HUES6 (cell line): ENCODE results near the gene GPC3.

Experiments used
- H3K27ac ChIP-seq: 2 replicates; pipeline ENCODE4 v1.7.0; 2013; ENCODE audit warnings: low read depth, mild to moderate bottlenecking, low read length, inconsistent platforms
- H3K27me3 ChIP-seq: 2 replicates; pipeline ENCODE4 v1.6.1; 2013; ENCODE audit warnings: low read length; ENCODE audit not compliant: control insufficient read depth, insufficient read depth
- H3K36me3 ChIP-seq: 2 replicates; pipeline ENCODE4 v1.6.1; 2013; ENCODE audit warnings: low read length; ENCODE audit not compliant: control insufficient read depth, insufficient read depth
- H3K4me1 ChIP-seq: 2 replicates; pipeline ENCODE4 v1.6.1; 2013; ENCODE audit warnings: low read length; ENCODE audit not compliant: control insufficient read depth, insufficient read depth
- H3K4me3 ChIP-seq: 2 replicates; pipeline ENCODE4 v1.5.1; 2013; ENCODE audit warnings: low read depth, low read length
- H3K9ac ChIP-seq: one replicate; pipeline ENCODE4 v1.6.1; 2013; ENCODE audit warnings: mild to moderate bottlenecking, low read length
- H3K9me3 ChIP-seq: 2 replicates; pipeline ENCODE4 v1.6.1; 2013; ENCODE audit warnings: low read depth, low read length; ENCODE audit not compliant: control insufficient read depth, insufficient read depth

GPC3 gene

GRCh38 chrX:133587071-133587470 is 398.3 kb downstream of the GPC3 start:
- H3K4me3 ChIP-seq, result no peak overlapping the region
- H3K9me3 ChIP-seq, result no peaks in the 10 kb centered on the region
- H3K4me1 ChIP-seq, result peaks cover 3% of the 10 kb centered on the region; the same call in 1 of the 2 replicates
- H3K27ac ChIP-seq, result no peak overlapping the region
- no peaks in the 10 kb centered on the region for H3K36me3 ChIP-seq
- no peak overlapping the region for H3K9ac ChIP-seq
- peaks cover 3% of the 10 kb centered on the region; the same call in 1 of the 2 replicates for H3K27me3 ChIP-seq

GRCh38 chrX:133586443-133586842 is 399.0 kb downstream of the GPC3 start:
- Histone ChIP-seq H3K9ac (no peak overlapping the region), H3K9me3 (no peaks in the 10 kb centered on the region), H3K27me3 (peaks cover 3% of the 10 kb centered on the region; the same call in 1 of the 2 replicates)

GRCh38 chrX:133583825-133584224 is 401.6 kb downstream of the GPC3 start:
- Histone ChIP-seq H3K4me3 (no peak overlapping the region), H3K27ac (no peak overlapping the region), H3K27me3 (peaks cover 6% of the 10 kb centered on the region; the same call in 1 of the 2 replicates), H3K36me3 (no peaks in the 10 kb centered on the region), H3K9ac (no peak overlapping the region), H3K4me1 (peaks cover 9% of the 10 kb centered on the region), H3K9me3 (no peaks in the 10 kb centered on the region)

More at GRCh38 chrX:133586443-133586842, 399.0 kb downstream of the GPC3 start:
- Histone ChIP-seq H3K4me3 (no peak overlapping the region), H3K36me3 (no peaks in the 10 kb centered on the region), H3K4me1 (peaks cover 3% of the 10 kb centered on the region; the same call in 1 of the 2 replicates), H3K27ac (no peak overlapping the region)

GRCh38 chrX:133580625-133581024 is 404.8 kb downstream of the GPC3 start:
- no peak overlapping the region for H3K4me3 ChIP-seq
- no peaks in the 10 kb centered on the region for H3K36me3 ChIP-seq
- H3K9ac ChIP-seq, result no peak overlapping the region
- H3K27me3 ChIP-seq, result peaks cover 6% of the 10 kb centered on the region; the same call in 1 of the 2 replicates
- no peaks in the 10 kb centered on the region for H3K9me3 ChIP-seq
- no peak overlapping the region for H3K27ac ChIP-seq
- peaks cover 7% of the 10 kb centered on the region; the same call in 1 of the 2 replicates for H3K4me1 ChIP-seq

- Histone ChIP-seq H3K9ac (no peak overlapping the region), H3K27ac (no peak overlapping the region), H3K4me1 (peaks cover 7% of the 10 kb centered on the region; the same call in 1 of the 2 replicates), H3K9me3 (no peaks in the 10 kb centered on the region), H3K4me3 (no peak overlapping the region), H3K36me3 (no peaks in the 10 kb centered on the region), H3K27me3 (peaks cover 3% of the 10 kb centered on the region; the same call in 1 of the 2 replicates)
These were observed 405.8 kb downstream of the GPC3 start for GRCh38 chrX:133579631-133580030.

GRCh38 chrX:133576876-133577275 is 408.5 kb downstream of the GPC3 start:
- no peak overlapping the region for H3K4me3 ChIP-seq
- no peaks in the 10 kb centered on the region for H3K36me3 ChIP-seq
- H3K4me1 ChIP-seq, result peaks cover 7% of the 10 kb centered on the region; the same call in 1 of the 2 replicates
- H3K9me3 ChIP-seq, result no peaks in the 10 kb centered on the region
- no peak overlapping the region for H3K27ac ChIP-seq
- H3K9ac ChIP-seq, result no peak overlapping the region
- peaks cover 3% of the 10 kb centered on the region; the same call in 1 of the 2 replicates for H3K27me3 ChIP-seq

- Histone ChIP-seq H3K4me3 (no peak overlapping the region), H3K4me1 (peaks cover 7% of the 10 kb centered on the region; the same call in 1 of the 2 replicates), H3K27me3 (peaks cover 3% of the 10 kb centered on the region; the same call in 1 of the 2 replicates), H3K27ac (no peak overlapping the region), H3K36me3 (no peaks in the 10 kb centered on the region), H3K9ac (no peak overlapping the region), H3K9me3 (no peaks in the 10 kb centered on the region)
These were observed 409.8 kb downstream of the GPC3 start for GRCh38 chrX:133575501-133576136.

- no peak overlapping the region for H3K27ac ChIP-seq
- H3K4me1 ChIP-seq, result peaks cover 7% of the 10 kb centered on the region; the same call in 1 of the 2 replicates
- no peaks in the 10 kb centered on the region; the same call in 1 of the 2 replicates for H3K27me3 ChIP-seq
- H3K4me3 ChIP-seq, result no peak overlapping the region
- H3K9ac ChIP-seq, result no peak overlapping the region
- H3K36me3 ChIP-seq, result no peaks in the 10 kb centered on the region
- H3K9me3 ChIP-seq, result no peaks in the 10 kb centered on the region
These were observed 410.7 kb downstream of the GPC3 start for GRCh38 chrX:133574716-133575115.

GRCh38 chrX:133570549-133570948 is 414.8 kb downstream of the GPC3 start:
- Histone ChIP-seq H3K27ac (no peak overlapping the region), H3K27me3 (no peaks in the 10 kb centered on the region; the same call in 1 of the 2 replicates), H3K9me3 (no peaks in the 10 kb centered on the region), H3K9ac (no peak overlapping the region), H3K4me3 (no peak overlapping the region), H3K36me3 (no peaks in the 10 kb centered on the region), H3K4me1 (0 out of 2 replicates have a peak, but pooled peaks cover 4% of the 10 kb centered on the region)

GRCh38 chrX:133569217-133569616 is 416.2 kb downstream of the GPC3 start:
- no peak overlapping the region for H3K9ac ChIP-seq
- H3K36me3 ChIP-seq, result no peaks in the 10 kb centered on the region
- no peaks in the 10 kb centered on the region for H3K9me3 ChIP-seq
- H3K27me3 ChIP-seq, result no peaks in the 10 kb centered on the region; the same call in 1 of the 2 replicates
- H3K27ac ChIP-seq, result no peak overlapping the region
- H3K4me3 ChIP-seq, result no peak overlapping the region
- H3K4me1 ChIP-seq, result 0 out of 2 replicates have a peak, but pooled peaks cover 4% of the 10 kb centered on the region

- Histone ChIP-seq H3K9ac (no peak overlapping the region), H3K27me3 (no peaks in the 10 kb centered on the region; the same call in 1 of the 2 replicates)
These were observed 417.3 kb downstream of the GPC3 start for GRCh38 chrX:133568109-133568508.

More at GRCh38 chrX:133568109-133568508, 417.3 kb downstream of the GPC3 start:
- no peaks in the 10 kb centered on the region for H3K36me3 ChIP-seq
- 0 out of 2 replicates have a peak, but pooled peaks cover 4% of the 10 kb centered on the region for H3K4me1 ChIP-seq
- H3K4me3 ChIP-seq, result no peak overlapping the region
- H3K9me3 ChIP-seq, result no peaks in the 10 kb centered on the region
- H3K27ac ChIP-seq, result no peak overlapping the region
